Measurements from ENCODE around the gene STIP1. TPM values are rescaled to one million over a fixed set of nuclear protein-coding genes. Genes with fewer than 3 reads are reported as not detected.

STIP1 gene
- total RNA-seq, 1 experiment from 2014 or later, result 338 TPM

- Mint-ChIP-seq H3K4me1 (peaks cover 13 to 14% of the 10 kb centered on the region in 2 experiments), H3K27ac (peak within 1 kb of the TSS in 2 of 3 experiments; percentile 74 to 80; a peak in 4 of 7 replicates), H3K27me3 (ENCODE audit: low read depth) (no peaks in the 10 kb centered on the region), H3K36me3 (ENCODE audit: insufficient read depth in 1 of 3, low read depth in 3 of 3) (peaks cover 26 to 62% (median 54%) of the 10 kb centered on the region in 3 experiments; a peak in 6 of 7 replicates), H3K4me3 (no peak within 1 kb of the TSS; a peak in 1 of 5 replicates), H3K9me3 (no peaks in the 10 kb centered on the region; a peak in 1 of 5 replicates)
- Histone ChIP-seq H3K79me2 (ENCODE audit: insufficient read depth, low read length) (no peaks in the 10 kb centered on the region), H3K4me1 (ENCODE audit: insufficient read depth, low read length) (no peaks in the 10 kb centered on the region), H3K23me2 (ENCODE audit: insufficient read length, low read depth, low read length, poor library complexity, severe bottlenecking) (no peaks in the 10 kb centered on the region), H4K8ac (replicated peaks; ENCODE audit: insufficient read length, low read depth, low read length) (no peak within 1 kb of the TSS), H3K27ac (ENCODE audit: insufficient read length, low read depth, low read length) (no peak within 1 kb of the TSS), H2BK20ac (ENCODE audit: low read depth, low read length, poor library complexity, severe bottlenecking) (no peak within 1 kb of the TSS), H2AK5ac (ENCODE audit: insufficient read length, low read length) (no peak within 1 kb of the TSS), H2BK15ac (ENCODE audit: low read depth, low read length) (no peak within 1 kb of the TSS), H3K56ac (ENCODE audit: insufficient read length, low read depth, low read length) (no peak within 1 kb of the TSS), H3T11ph (ENCODE audit: low read length) (no peak within 1 kb of the TSS), H3K23ac (ENCODE audit: insufficient read length, low read depth, low read length) (no peak within 1 kb of the TSS), H4K91ac (ENCODE audit: insufficient read length, low read depth, low read length) (no peak within 1 kb of the TSS), H2AFZ (ENCODE audit: low read length) (no peak within 1 kb of the TSS), H3K4ac (ENCODE audit: low read depth, low read length) (no peak within 1 kb of the TSS), H4K5ac (ENCODE audit: insufficient read length, low read depth, low read length) (no peak within 1 kb of the TSS), H2BK5ac (ENCODE audit: insufficient read length, low read length) (no peak within 1 kb of the TSS), H3K4me2 (ENCODE audit: insufficient read depth, insufficient read length, low read length) (no peak within 1 kb of the TSS), H3K27me3 (ENCODE audit: insufficient read depth, low read length) (no peaks in the 10 kb centered on the region), H2BK12ac (ENCODE audit: insufficient read length, low read depth, low read length) (no peak within 1 kb of the TSS), H3K9me3 (ENCODE audit: control insufficient read depth, low read depth, low read length) (no peaks in the 10 kb centered on the region), H3K18ac (ENCODE audit: insufficient read length, low read depth, low read length) (no peak within 1 kb of the TSS), H3K9ac (ENCODE audit: extremely low read depth, insufficient read length, low read length) (no peak within 1 kb of the TSS), H4K20me1 (ENCODE audit: control insufficient read depth, insufficient read depth, insufficient read length) (no peaks in the 10 kb centered on the region), H2BK120ac (ENCODE audit: low read depth, low read length, poor library complexity, severe bottlenecking) (no peak within 1 kb of the TSS), H3K14ac (ENCODE audit: insufficient read depth, low read length) (no peak within 1 kb of the TSS), H3K79me1 (ENCODE audit: insufficient read depth, low read depth, low read length, poor library complexity, severe bottlenecking) (no peaks in the 10 kb centered on the region)
- TF ChIP-seq, protein P1, sequence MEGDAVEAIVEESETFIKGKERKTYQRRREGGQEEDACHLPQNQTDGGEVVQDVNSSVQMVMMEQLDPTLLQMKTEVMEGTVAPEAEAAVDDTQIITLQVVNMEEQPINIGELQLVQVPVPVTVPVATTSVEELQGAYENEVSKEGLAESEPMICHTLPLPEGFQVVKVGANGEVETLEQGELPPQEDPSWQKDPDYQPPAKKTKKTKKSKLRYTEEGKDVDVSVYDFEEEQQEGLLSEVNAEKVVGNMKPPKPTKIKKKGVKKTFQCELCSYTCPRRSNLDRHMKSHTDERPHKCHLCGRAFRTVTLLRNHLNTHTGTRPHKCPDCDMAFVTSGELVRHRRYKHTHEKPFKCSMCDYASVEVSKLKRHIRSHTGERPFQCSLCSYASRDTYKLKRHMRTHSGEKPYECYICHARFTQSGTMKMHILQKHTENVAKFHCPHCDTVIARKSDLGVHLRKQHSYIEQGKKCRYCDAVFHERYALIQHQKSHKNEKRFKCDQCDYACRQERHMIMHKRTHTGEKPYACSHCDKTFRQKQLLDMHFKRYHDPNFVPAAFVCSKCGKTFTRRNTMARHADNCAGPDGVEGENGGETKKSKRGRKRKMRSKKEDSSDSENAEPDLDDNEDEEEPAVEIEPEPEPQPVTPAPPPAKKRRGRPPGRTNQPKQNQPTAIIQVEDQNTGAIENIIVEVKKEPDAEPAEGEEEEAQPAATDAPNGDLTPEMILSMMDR (conservative IDR thresholded peaks at IDR 0.05), result no peak
- no CpG with 5 or more reads among the region's 27 CpGs for WGBS (ENCODE audit: extremely low coverage, insufficient read length, low lambda C conversion rate)
- no peak for DNase-seq
Measured at GRCh38 chr11:64206457-64207255, 20.7 kb downstream of the STIP1 start, which contains the start of gene FERMT3. TSS of gene FERMT3 (plus strand) at chr11:64206721. CDS start at chr11:64207365, 644 bp downstream.

Measured in H9 (cell line).